ENCODE data around the gene SHANK3. TPM values are rescaled to one million over a fixed set of nuclear protein-coding genes. Genes with fewer than 3 reads are reported as not detected.

Gene SHANK3
- total RNA-seq, 1 donor from 2014 or later: 50.6 TPM

GRCh38 chr22:50715776-50716175 is 43.2 kb downstream of the SHANK3 start:
- H3K4me3 ChIP-seq: no peak overlapping the region
- no peaks in the 10 kb centered on the region for H3K9me3 ChIP-seq
- no peak for ATAC-seq
- peaks cover 16% of the 10 kb centered on the region for H3K36me3 ChIP-seq
- peaks cover 5% of the 10 kb centered on the region for H3K27me3 ChIP-seq (ENCODE audit: low read depth)
- intact Hi-C loops (cut with DNase I): no loop called here
- no peak for TF ChIP-seq CTCF (IDR thresholded peaks at IDR 0.05)
- H3K4me1 ChIP-seq: peaks cover 28% of the 10 kb centered on the region
- H3K27ac ChIP-seq: no peak overlapping the region
- no peak for DNase-seq

- no peak overlapping the region for H3K4me3 ChIP-seq
- intact Hi-C loops (cut with DNase I): no loop called here
- H3K9me3 ChIP-seq: no peaks in the 10 kb centered on the region
- DNase-seq: no peak
- H3K27me3 ChIP-seq (ENCODE audit: low read depth): peaks cover 10% of the 10 kb centered on the region
- no peak overlapping the region for H3K27ac ChIP-seq
- no peak for ATAC-seq
- peaks cover 16% of the 10 kb centered on the region for H3K36me3 ChIP-seq
- H3K4me1 ChIP-seq: peaks cover 24% of the 10 kb centered on the region
- no peak for TF ChIP-seq CTCF (IDR thresholded peaks at IDR 0.05)
These were observed 43.8 kb downstream of the SHANK3 start for GRCh38 chr22:50716290-50717024.

- DNase-seq (no peak), ATAC-seq (no peak)
- Histone ChIP-seq H3K36me3 (peaks cover 16% of the 10 kb centered on the region), H3K27me3 (ENCODE audit: low read depth) (peaks cover 18% of the 10 kb centered on the region), H3K4me1 (peaks cover 19% of the 10 kb centered on the region), H3K9me3 (no peaks in the 10 kb centered on the region), H3K27ac (no peak overlapping the region), H3K4me3 (no peak overlapping the region)
- intact Hi-C loops (cut with DNase I): no loop called here
- no peak for TF ChIP-seq CTCF (IDR thresholded peaks at IDR 0.05)
These were observed 45.2 kb downstream of the SHANK3 start for GRCh38 chr22:50717709-50718351.

- H3K9me3 ChIP-seq: no peaks in the 10 kb centered on the region
- peaks cover 18% of the 10 kb centered on the region for H3K27me3 ChIP-seq (ENCODE audit: low read depth)
- ATAC-seq (no peak), DNase-seq (no peak)
- peaks cover 18% of the 10 kb centered on the region for H3K4me1 ChIP-seq
- no peak overlapping the region for H3K4me3 ChIP-seq
- peaks cover 16% of the 10 kb centered on the region for H3K36me3 ChIP-seq
- H3K27ac ChIP-seq: no peak overlapping the region
- intact Hi-C loops (cut with DNase I): no loop called here
- no peak for TF ChIP-seq CTCF (IDR thresholded peaks at IDR 0.05)
These were observed 45.7 kb downstream of the SHANK3 start for GRCh38 chr22:50718352-50718709.

GRCh38 chr22:50719814-50720300 is 47.2 kb downstream of the SHANK3 start:
- DNase-seq: no peak
- Histone ChIP-seq H3K27me3 (ENCODE audit: low read depth) (peaks cover 18% of the 10 kb centered on the region), H3K36me3 (peaks cover 22% of the 10 kb centered on the region), H3K4me1 (peaks cover 28% of the 10 kb centered on the region), H3K4me3 (no peak overlapping the region), H3K27ac (no peak overlapping the region), H3K9me3 (no peaks in the 10 kb centered on the region)
- intact Hi-C loops (cut with DNase I): no loop called here
- TF ChIP-seq CTCF (IDR thresholded peaks at IDR 0.05): no peak
- no peak for ATAC-seq
